ENCODE results near the gene CTTNBP2NL. TPM values are rescaled to one million over a fixed set of nuclear protein-coding genes. Genes with fewer than 3 reads are reported as not detected.
A peak's percentile ranks its signal among the peaks of the same experiment; 100 is the strongest.
"Not testable (repeated sequence)": the region's sequence is repeated elsewhere in the genome, so short reads cannot be mapped to it uniquely, and the experiment has no call there.

The CTTNBP2NL gene
- total and polyA plus RNA-seq, 12 donors, result 3.9 to 20.6 (median 15.7) TPM

DNA sequence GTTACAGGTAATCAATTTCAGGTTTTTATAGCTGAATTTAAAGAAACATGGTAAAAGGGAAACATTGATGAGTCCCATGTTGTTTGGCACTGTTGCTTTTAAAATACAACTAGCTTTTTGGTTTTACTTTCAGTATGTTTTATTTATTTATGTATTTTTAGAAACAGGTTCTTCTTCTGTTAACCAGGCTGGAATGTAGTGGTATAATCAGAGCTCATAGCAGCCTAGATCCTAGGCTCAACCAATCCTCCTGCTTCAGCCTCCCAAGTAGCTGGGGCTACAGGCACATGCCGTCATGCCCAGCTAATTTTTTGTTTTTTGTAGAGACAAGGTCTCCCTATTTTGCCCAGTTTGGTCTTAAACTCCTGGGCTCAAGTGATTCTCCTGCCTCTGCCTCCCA is 50.4 kb downstream of the CTTNBP2NL start:
- no peak for ATAC-seq
- intact Hi-C loops (cut with DNase I), result no loop called here
- Histone ChIP-seq H3K4me1 (peaks cover 0 to 46% (median 12%) of the 10 kb centered on the region in 9 donors), H3K36me3 (peaks cover 0 to 34% (median 0%) of the 10 kb centered on the region in 9 donors), H3K27me3 (no peaks in the 10 kb centered on the region), H3K27ac (peak overlapping the region in 1 of 10 donors; percentile 5), H3K9me3 (no peaks in the 10 kb centered on the region), H3K4me3 (no peak overlapping the region)
- no peak for DNase-seq
- TF ChIP-seq, protein P1, sequence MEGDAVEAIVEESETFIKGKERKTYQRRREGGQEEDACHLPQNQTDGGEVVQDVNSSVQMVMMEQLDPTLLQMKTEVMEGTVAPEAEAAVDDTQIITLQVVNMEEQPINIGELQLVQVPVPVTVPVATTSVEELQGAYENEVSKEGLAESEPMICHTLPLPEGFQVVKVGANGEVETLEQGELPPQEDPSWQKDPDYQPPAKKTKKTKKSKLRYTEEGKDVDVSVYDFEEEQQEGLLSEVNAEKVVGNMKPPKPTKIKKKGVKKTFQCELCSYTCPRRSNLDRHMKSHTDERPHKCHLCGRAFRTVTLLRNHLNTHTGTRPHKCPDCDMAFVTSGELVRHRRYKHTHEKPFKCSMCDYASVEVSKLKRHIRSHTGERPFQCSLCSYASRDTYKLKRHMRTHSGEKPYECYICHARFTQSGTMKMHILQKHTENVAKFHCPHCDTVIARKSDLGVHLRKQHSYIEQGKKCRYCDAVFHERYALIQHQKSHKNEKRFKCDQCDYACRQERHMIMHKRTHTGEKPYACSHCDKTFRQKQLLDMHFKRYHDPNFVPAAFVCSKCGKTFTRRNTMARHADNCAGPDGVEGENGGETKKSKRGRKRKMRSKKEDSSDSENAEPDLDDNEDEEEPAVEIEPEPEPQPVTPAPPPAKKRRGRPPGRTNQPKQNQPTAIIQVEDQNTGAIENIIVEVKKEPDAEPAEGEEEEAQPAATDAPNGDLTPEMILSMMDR (IDR thresholded peaks at IDR 0.05), result no peak
- 89 to 91% methylated on average over 1 of the region's 1 CpG for WGBS, 2 donors

DNA sequence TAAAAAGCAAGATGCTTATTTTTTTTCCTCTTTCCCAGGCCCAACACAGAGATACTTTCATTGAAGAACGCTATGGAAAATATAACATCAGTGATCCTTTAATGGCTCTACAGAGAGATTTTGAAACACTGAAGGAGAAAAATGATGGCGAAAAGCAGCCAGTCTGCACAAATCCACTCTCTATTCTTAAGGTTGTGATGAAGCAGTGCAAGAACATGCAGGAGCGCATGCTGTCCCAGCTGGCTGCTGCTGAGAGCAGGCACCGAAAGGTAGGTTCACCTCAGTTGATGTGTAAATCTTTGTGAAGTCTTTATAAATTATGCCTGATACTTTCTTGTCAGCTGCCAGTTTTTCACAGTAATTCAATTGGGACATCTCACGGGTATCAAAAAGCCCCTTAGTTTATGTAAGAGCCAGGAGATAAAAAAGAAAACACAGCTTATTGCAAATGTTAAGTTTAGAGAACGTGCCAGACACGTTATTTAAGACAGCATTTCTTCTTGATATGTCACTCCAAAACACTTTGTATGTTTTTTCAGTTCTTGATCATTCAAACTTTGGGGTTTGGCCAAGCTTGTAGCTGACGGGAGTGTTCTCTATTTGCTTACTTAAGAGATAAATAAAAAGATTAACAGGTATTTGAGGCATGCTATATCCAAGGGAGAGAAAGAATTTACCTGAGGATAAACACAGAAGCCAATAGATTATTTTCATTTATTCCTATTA is 53.1 kb downstream of the CTTNBP2NL start:
- WGBS, 2 donors, result 81 to 95% methylated on average over 8 of the region's 8 CpGs
- TF ChIP-seq, protein P1 (IDR thresholded peaks at IDR 0.05), result no peak
- DNase-seq, result no peak
- Histone ChIP-seq H3K27me3 (no peaks in the 10 kb centered on the region), H3K9me3 (no peaks in the 10 kb centered on the region), H3K4me1 (peaks cover 0 to 27% (median 8%) of the 10 kb centered on the region in 9 donors), H3K4me3 (no peak overlapping the region), H3K27ac (no peak overlapping the region), H3K36me3 (peaks cover 0 to 58% (median under 1%) of the 10 kb centered on the region in 9 donors)
- no peak for ATAC-seq
- intact Hi-C loops (cut with DNase I), result no loop called here

DNA sequence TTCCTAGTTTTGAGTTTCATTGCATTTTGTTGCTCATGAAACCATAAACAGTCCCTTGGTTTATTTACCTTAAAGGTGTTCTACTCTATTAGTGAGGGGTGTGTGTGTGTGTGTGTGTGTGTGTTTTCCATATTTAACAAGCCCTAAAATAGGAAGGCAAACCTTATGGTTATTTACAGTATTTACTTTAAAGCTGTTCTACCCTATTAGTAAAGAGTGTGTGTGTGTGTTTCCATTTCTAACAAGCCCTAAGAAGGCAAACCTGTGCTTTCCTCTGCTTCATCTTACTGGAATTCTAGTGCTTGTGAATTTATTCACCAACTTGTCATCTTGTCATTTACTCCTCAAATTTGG is 53.6 kb downstream of the CTTNBP2NL start:
- Histone ChIP-seq H3K27ac (no peak overlapping the region), H3K4me1 (peaks cover 0 to 22% (median 8%) of the 10 kb centered on the region in 9 donors), H3K4me3 (no peak overlapping the region), H3K9me3 (no peaks in the 10 kb centered on the region), H3K36me3 (peaks cover 0 to 62% (median 5%) of the 10 kb centered on the region in 9 donors), H3K27me3 (no peaks in the 10 kb centered on the region)
- TF ChIP-seq, protein P1 (IDR thresholded peaks at IDR 0.05), result no peak
- intact Hi-C loops (cut with DNase I), result no loop called here
- DNase-seq (no peak), ATAC-seq (no peak)

DNA sequence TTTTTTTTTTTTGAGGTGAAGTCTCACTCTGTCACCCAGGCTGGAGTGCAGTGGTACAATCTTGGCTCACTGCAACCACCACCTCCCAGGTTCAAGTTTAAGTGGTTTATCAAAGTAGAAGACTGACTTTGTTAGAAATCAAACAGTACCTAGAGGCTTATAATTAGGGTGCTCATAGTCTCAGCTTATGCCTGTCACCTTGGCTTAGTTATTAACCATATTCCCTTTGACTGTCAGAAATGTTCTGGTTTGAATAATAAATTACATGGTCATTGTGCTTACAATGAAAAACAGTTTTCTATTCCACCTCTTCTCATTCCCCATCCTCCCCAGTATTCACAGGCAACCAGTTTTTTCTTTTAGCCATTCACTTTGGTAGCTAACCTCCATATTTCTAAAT is 54.8 kb downstream of the CTTNBP2NL start:
- Histone ChIP-seq H3K4me3 (no peak overlapping the region), H3K27me3 (no peaks in the 10 kb centered on the region), H3K36me3 (peaks cover 0 to 73% (median 12%) of the 10 kb centered on the region in 9 donors), H3K4me1 (peaks cover 0 to 12% (median 8%) of the 10 kb centered on the region in 9 donors), H3K27ac (no peak overlapping the region), H3K9me3 (no peaks in the 10 kb centered on the region)
- TF ChIP-seq, protein P1 (IDR thresholded peaks at IDR 0.05), result no peak
- intact Hi-C loops (cut with DNase I), result no loop called here
- DNase-seq (no peak), ATAC-seq (no peak)

DNA sequence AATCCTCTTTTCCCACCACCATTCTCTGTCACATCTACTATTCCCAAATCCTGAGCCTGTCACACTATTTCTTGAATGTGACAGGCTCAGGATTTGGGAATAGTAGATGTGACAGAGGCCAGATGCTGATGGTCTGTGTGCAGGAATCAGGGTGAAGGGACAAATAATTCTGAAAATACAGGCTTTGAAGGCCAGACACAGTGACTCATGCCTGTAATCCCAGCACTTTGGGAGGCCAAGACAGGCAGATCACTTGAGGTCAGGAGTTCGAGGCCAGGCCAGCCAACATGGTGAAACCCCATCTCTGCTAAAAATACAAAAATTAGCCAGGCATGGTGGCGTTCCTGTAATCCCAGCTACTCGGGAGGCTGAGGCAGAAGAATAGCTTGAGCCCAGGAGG is 55.3 kb downstream of the CTTNBP2NL start:
- H3K27ac ChIP-seq; H3K4me3 ChIP-seq; H3K27me3 ChIP-seq; ATAC-seq; H3K4me1 ChIP-seq; H3K9me3 ChIP-seq; intact Hi-C loops (cut with DNase I); DNase-seq: not testable (repeated sequence)
- 76 to 89% methylated on average over 3 of the region's 3 CpGs for WGBS, 2 donors
- H3K36me3 ChIP-seq, result peaks cover 0 to 78% (median 12%) of the 10 kb centered on the region in 9 donors
